ENCODE data around the gene PPT2.

Gene PPT2, protein sequence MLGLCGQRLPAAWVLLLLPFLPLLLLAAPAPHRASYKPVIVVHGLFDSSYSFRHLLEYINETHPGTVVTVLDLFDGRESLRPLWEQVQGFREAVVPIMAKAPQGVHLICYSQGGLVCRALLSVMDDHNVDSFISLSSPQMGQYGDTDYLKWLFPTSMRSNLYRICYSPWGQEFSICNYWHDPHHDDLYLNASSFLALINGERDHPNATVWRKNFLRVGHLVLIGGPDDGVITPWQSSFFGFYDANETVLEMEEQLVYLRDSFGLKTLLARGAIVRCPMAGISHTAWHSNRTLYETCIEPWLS

DNA sequence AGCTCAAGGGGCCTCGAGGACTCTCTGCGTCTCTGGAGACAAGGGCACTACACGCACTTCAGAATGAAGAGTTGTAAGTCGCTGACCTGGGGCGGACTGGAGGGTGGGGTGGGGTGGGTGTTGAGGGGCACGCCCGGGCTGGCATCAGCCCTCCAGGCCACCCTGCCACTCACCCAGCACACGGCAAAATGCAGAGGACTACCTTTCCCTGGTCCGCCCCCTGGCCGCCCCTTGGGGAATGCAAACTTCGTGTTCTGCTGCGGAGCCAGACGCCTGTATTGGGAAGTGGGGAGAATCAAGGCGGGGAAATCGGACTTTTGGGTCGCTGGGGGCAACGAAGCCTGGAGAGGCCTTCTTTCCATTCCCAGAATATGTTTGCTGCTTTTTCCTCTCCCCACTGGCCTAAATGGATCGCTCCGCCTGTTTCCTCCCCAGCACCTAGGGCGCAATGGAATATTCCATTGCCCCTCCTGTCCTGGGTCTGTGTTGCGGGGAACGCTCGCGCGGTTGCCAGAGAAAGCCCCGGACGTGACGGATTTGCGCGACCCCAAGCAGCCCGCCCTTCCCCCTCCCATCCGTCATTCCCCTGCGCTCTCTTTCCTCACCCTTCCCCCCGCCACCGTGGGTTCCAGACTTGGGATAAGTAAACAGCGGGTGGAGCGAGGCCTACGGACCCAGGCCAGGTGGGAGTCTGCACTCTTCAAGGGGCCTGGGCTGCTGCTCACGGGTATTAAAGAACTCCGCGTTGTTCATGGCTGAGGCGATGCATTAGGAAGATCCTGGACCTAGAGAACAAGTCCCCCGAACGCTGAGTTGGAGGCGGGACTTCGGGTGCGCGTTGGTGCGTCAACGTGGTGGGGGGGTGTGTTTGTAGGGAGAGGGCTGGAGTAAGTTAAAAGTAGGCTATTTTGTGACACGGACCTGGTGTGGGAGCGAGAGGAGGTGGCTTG lies at the start of gene PPT2:
Gene PPT2 (plus strand): TSS at position 578 of the 950 bp plus-strand sequence. CDS start 454 bp downstream, outside the sequence.
- DNase-seq (ENCODE audit: low spot score), result peak; percentile 91

- DNase-seq (ENCODE audit: low spot score), result no peak
Measured at GRCh38 chr6:32105433-32105832, 48.5 kb upstream of the PPT2 start.

GRCh38 chr6:32107406-32107805 lies 46.5 kb upstream of the PPT2 start:
- no peak for DNase-seq (ENCODE audit: low spot score)

GRCh38 chr6:32108094-32108627 lies 45.8 kb upstream of the PPT2 start:
- DNase-seq (ENCODE audit: low spot score), result peak; percentile 82

DNA sequence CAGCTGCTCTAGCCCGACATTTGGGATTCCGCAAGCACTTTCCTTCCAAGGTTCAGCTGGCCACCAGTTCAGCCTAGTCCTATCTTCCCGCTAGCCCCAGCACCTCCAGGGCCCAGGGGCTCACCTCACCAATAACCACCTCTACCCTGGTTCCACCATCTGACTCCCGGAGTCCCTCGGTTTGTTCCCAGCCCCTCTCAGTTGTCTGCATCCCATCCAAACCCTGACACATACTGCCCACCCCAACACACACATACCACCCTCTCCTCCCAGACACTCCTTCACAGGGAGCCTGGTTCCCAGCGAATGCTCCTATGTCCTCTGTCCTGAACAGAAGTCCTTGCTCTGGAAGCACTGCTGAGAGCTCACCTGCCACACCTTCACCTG lies 45.2 kb upstream of the PPT2 start:
- no peak for DNase-seq (ENCODE audit: low spot score)

DNA sequence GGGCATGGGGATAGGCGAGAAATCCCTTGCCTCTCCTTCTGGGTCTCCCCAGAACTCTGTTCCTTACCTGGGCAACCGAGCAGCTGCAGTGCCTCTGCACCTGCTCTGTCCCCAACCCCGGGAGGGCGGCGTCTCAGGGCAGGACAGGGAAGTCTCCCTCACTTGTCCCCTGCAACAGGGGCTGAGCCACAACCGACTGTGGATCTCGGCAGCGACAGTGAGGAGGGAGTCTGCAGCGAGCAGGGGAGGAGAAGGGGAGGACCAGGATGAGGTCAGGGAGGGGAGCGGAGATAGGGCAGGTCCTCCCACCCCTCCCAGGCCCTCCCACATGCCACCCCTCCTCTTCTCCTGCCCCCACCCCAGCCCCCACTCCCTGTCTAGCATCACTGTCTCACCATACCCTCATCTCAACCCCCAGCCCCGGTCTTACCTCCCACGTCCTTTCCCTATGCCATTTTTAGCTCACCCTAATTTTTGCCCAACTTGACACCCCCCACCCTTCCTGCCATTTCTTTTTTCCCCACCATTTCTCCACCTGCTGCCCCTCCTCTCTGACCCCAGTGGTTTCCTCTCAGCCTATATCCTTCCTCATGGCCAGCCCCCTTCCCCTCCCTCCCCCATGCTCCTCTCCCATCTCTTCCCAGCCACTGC lies 44.7 kb upstream of the PPT2 start, which contains the start of gene TNXB:
Gene TNXB (minus strand): TSS at position 225 of the 651 bp plus-strand sequence. CDS start 11,140 bp downstream, outside the sequence.
- no peak for DNase-seq (ENCODE audit: low spot score)

GRCh38 chr6:32109765-32110160 lies 44.2 kb upstream of the PPT2 start:
- no peak for DNase-seq (ENCODE audit: low spot score)

GRCh38 chr6:32110632-32111031 lies 43.3 kb upstream of the PPT2 start:
- no peak for DNase-seq (ENCODE audit: low spot score)

DNA sequence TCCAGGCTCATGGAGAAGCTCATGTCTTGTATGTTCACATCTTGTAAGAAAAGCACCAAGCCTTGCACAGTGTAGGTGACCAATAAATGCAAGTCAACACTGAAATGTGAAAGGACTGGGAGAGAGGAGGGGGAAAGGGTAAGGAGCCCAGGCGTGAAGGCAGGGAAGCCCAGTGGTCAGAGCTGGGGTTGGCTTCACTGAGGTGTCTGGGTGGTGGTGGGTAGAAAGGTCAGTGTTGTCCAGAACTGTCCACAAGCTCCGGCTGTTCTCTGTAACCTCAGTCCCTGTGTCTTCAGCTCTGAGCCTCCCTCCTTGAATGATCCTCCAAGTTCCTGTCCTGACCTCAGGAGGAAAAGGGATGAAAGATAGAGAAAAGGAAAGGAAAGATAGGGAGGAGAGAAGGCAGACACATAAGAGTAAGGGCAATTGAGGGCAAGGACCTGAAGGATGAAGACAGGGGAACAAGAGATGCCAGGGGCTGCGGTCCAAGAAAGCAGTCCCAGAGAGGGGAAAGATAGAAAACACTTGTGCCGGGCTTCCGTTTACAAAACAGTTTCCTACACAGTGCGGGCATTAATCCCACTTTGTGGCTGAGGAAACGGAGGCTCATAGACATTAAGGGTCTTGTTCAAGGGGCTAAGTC lies 42.4 kb upstream of the PPT2 start:
- no peak for DNase-seq (ENCODE audit: low spot score)

- DNase-seq (ENCODE audit: low spot score), result no peak
Measured at GRCh38 chr6:32112431-32112980, 41.4 kb upstream of the PPT2 start.

DNA sequence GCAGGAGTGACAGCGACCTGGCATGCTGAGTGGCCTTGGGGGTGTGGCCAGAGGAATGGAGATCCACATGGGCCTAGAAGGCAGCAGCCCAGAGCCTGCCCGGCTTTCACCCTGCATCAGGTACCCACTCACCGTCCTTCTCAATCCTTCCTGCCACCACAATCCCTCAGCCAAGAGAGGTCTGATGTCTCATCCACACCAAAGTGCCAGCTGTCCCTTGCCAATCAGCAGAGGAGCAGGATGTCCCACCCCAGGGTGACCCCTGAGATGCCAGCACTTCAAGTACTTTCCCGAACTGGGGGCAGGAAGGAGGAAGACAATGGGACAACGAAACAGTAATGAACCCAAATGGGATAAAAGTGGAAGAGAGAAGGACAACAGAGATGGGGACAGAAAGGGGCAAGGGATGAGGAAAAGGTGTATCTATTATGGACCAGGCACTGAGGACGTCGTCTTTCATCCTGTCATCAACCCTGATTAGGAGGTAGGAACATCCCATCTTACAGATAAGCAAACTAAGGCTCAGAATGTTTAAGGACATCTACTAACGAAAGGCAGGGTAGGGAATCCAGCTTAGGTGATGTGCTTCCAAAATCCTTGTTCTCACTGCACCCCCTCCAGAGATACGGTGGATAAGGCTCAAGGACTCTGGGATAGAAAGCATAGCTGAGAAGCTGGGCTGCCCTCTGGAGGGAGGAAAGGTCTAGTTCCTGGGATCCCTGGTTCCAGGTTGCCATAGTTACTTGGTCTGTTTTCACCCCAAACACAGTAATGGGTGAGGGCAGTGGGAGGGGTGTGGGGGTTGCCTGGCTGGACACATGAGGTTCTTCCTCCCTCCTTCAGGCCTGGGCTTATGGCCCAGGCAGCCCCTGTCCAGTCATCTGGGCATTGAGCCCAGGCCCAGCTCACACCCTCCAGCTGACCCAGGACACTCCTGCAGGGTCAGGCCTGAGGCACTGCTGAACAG lies 40.3 kb upstream of the PPT2 start:
- DNase-seq (ENCODE audit: low spot score), result peak; percentile 95

GRCh38 chr6:32114796-32115195 lies 39.1 kb upstream of the PPT2 start:
- DNase-seq (ENCODE audit: low spot score), result peak; percentile 83

- DNase-seq (ENCODE audit: low spot score), result no peak
Measured at GRCh38 chr6:32115623-32116022, 38.3 kb upstream of the PPT2 start.

GRCh38 chr6:32116674-32117073 lies 37.3 kb upstream of the PPT2 start:
- DNase-seq (ENCODE audit: low spot score), result no peak

DNA sequence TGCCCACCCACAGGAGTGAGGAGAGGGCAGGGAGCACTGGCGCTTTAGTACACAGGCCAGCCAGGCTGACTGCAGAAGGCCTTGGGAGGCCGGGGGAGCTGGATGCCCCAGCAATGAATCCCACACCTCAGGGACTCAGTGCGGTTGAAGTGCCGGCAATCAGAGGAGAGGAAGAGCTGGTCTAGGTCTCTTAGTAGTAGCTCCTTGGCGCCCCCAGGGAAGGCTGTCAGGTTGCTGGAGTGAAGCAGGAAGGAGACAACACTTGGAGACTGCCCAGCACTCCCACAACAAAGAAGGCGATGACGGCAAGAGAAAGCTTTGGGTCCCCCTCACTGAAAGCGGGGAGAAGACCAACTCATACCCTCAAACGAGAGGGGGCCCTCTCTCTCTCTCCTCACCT lies 36.5 kb upstream of the PPT2 start:
- DNase-seq (ENCODE audit: low spot score), result no peak

DNA sequence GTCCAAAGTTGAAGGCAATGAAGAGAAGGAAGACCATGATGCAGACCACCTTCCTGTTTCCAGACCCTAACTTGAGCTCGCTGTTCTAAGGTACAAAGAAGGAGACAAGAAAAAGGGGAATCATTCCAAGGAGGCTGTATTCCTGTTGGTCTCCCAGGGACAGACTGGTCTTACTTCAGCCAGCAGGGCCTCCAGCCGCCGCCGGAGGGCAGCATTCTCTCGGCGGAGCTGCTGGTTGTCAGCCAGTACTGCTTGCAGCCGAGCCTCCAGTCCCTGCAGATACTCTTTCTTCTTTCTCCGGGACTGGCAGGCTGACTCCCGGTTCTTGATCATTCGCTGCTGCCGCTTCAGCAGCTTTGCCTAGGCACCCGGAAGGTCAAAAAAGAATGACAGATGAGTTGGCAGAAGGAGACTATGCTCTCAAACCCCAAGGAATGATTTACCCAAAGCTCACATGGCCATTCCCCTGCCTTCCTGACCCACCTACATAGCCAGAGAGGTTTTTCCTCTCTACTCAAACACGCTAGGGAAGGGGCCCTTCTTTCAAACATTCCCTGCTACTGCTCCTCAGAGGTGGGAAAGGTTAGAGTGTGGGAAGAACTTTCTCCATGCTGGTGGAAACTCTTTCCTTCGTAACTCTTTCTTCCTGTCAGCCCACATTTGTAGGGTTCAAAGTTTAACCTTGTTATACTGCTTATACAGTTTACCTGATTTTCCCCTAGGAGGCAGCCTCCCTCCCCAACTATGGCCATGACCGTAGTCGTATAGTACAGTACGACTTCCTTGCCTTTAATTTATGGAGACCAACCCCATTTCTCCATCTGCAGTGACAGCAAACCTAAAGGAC lies 34.9 kb upstream of the PPT2 start:
- peak; percentile 90 for DNase-seq (ENCODE audit: low spot score)

DNA sequence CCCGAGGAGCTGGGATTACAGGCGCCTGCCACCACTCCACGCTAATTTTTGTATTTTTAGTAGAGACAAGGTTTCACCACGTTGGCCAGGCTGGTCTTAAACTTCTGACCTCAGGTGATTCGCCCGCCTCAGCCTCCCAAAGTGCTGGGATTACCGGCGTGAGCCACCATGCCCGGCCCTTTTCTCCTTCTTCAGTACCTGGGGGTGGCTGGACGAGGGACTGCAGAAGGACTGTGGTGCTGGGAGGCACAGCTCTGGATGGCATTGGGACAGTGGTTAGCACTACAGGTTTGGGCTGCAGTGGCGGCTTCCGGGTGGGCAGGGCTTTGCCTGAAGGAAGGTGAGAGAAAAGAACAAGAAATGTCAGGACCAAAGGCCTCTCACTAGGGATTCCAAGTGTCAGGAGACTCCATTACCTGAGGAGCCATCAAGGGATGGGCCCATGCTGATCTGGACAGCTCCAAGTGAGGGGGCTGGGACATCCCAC lies 33.3 kb upstream of the PPT2 start:
- no peak for DNase-seq (ENCODE audit: low spot score)

GRCh38 chr6:32123681-32124080 lies 30.3 kb upstream of the PPT2 start:
- no peak for DNase-seq (ENCODE audit: low spot score)

DNA sequence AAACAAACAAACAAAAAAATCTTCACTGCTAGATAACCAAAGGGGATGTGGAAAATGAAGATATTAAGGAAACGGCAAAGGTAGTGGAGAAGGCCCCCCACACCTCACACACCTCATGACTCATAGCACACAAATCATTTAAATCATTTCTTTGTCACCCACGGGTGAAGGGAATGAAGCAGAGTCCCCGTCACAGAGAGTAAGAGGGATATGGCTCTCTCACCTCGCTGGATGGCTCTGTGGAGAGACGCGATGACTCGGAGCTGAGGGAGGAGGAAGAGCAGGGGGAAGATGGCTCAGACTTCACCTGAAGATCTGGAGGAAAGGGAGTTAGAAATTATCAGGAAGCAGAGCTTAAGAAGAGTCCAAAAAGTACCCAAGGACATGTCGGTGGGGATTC lies 27.1 kb upstream of the PPT2 start:
- DNase-seq (ENCODE audit: low spot score), result no peak
